Activated CD4-positive, alpha-beta T cell treated with anti-CD3 and anti-CD28 coated beads, Interleukin-2, amount 50 U/mL, for 16 hours (primary cell): Measurements from ENCODE around the gene CD82.
"Not testable (repeated sequence)": the region's sequence is repeated elsewhere in the genome, so short reads cannot be mapped to it uniquely, and the experiment has no call there.

Source experiments
- DNase-seq: peaks from one replicate; pipeline ENCODE4 v3.0.0-alpha.2; 2020

The CD82 gene

GRCh38 chr11:44535191-44535980 lies 30.1 kb upstream of the CD82 start:
- DNase-seq: no peak

GRCh38 chr11:44536788-44537516 lies 28.5 kb upstream of the CD82 start:
- DNase-seq: no peak

DNA sequence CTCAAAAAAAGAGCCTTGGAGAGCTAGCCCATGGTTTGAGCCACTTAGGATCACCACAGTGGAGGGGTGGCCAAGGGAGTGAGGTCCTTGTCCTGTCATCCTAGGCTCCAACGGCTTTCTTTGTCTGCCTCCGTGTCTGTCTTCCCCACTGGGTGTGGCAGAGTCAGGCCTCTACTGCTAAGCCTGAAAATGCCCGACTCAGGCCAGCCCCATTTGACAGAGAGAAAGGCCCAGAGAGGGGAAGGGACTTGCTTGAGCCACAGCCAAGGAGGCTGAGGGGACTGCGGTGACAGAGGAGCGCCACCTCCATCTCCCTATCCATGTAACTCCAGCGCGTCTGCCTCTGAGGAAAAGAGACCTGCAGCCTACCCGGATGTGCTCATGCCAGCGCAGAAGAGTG lies 27.8 kb upstream of the CD82 start:
- no peak for DNase-seq

DNA sequence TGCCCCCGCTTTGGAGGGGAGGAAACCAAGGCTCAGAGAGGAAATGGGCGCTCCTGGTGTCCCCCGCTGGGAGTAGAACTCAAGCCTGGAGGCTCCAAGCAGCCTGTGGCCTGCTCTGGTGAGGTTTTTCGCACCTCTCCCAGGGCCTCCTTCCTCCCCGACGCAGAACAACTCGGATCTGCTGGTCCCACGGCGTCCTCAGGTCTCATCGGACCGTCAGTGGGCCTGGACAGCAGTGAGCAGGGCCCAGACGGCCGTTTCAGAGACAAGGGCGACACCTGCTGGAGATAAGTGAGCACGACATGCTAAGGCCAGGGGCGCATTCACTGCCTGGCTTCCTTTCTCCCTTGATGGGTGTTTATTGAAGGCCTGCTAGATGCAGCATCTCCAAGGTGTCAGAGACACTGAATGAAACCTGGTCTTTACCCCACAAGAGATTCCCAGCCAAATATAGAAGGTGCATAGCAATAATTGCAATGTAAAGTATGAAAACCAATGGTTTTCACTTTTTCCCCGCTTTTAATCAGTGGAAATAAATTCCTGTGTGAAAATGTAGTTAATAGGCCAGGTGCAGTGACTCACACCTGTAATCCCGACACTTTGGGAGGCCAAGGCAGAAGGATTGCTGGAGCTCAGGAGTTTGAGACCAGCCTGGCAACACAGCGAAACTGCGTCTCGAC lies 26.9 kb upstream of the CD82 start:
- DNase-seq: peak; percentile 73

DNA sequence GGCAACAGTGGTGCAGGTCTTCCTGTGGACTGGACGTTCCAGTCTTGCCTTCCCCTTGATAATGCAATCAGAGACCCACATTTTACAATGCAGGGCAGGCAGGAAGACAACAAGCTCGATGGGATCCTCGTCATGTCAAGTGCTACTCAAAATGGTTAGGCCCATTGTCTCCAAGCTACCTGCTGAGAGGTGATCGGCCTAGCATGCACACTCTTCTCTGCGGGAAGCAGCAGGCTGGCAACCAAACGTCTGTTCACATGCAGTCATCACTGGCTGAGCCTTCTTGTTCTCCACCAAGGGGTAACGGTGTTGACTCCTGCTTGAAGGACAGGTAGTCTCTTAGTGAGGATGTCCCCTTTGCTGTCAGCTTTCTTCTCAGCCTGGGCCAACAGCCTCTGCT lies 25.5 kb upstream of the CD82 start:
- no peak for DNase-seq

GRCh38 chr11:44540667-44541066 lies 24.8 kb upstream of the CD82 start:
- no peak for DNase-seq

DNA sequence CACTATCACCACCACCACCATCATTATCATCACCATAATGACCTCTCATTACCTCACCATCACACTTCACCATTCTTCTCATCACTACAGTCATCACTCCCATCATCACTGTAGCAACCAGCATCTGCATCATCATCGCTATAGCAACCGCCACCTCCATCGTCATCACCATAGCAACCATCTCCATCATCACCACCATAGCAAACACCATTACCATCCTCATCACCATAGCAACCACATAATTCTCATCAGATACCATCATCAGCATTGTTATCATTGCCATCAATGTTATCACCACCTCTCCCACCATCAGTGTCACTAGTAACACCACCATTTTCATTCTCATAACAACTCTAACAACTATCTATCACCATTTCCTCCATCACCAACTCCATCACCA lies 23.1 kb upstream of the CD82 start:
- DNase-seq: no peak

DNA sequence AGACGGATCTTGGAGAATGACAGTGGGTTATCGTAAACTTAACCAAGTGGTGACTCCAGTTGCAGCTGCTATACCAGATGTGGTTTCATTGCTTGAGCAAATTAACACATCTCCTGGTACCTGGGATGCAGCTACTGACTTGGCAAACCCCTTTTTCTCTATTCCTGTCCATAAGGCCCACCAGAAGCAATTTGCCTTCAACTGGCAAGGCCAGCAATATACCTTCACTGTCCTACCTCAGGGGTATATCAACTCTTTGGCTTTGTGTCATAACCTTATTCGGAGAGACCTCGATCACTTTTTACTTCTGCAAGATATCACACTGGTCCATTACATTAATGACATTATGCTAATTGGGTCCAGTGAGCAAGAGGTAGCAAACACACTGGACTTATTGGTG lies 18.5 kb upstream of the CD82 start:
- not testable (repeated sequence) for DNase-seq

DNA sequence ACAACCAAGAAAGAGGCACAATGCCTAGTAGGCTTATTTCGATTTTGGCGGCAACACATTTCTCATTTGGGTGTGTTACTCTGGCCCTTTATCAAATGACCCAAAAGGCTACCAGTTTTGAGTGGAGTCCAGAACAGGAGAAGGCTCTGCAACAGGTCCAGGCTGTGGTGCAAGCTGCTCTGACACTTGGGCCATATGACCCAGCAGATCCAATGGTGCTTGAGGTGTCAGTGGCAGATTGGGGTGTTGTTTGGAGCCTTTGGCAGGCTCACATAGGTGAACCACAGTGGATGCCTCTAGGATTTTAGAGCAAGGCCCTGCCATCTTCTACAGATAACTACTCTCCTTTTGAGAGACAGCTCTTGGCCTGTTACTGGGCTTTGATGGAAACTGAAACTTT lies 17.9 kb upstream of the CD82 start:
- not testable (repeated sequence) for DNase-seq

DNA sequence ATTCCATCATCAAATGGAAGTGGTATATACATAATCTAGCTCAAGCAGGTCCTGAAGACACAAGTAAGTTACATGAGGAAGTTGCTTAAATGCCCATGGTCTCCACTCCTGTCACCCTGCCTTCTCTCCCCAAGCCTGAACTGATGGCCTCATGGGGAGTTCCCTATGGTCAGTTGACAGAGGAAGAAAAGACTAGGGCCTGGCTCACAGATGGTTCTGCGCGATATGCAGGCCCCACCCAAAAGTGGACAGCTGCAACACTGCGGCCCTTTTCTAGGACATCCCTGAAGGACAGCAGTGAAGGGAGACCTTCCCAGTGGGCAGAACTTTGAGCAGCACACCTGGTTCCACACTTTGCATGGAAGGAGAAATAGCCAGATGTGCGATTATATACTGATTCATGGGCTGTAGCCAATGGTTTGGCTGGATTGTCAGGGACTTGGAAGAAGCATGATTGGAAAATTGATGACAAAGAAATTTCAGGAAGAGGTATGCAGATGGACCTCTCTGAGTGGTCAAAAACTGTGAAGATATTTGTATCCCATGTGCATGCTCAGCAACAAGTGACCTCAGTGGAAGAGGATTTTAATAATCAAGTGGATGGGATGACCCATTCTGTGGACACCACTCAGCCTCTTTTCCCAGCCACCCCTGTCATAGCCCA lies 17.3 kb upstream of the CD82 start:
- no peak for DNase-seq

- DNase-seq: not testable (repeated sequence)
Measured at GRCh38 chr11:44548961-44549749, 16.3 kb upstream of the CD82 start.

DNA sequence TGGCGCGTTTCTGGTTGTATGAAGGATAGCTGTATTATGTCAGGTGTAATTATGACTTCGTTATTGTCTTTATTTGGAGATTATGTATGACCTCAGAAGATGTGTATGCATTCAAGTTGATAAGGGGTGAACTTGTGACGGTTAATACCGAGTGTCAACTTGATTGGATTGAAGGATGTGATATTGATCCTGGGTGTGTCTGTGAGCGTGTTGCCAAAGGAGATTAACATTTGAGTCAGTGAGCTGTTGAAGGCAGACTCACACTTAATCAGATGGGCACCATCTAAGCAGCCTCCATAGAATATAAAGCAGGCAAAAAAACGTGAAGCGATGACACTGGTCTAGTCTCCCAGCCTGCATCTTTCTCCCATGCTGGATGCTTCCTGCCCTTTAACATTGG lies 15.3 kb upstream of the CD82 start:
- DNase-seq: no peak

GRCh38 chr11:44551456-44552139 lies 13.9 kb upstream of the CD82 start:
- DNase-seq: no peak

DNA sequence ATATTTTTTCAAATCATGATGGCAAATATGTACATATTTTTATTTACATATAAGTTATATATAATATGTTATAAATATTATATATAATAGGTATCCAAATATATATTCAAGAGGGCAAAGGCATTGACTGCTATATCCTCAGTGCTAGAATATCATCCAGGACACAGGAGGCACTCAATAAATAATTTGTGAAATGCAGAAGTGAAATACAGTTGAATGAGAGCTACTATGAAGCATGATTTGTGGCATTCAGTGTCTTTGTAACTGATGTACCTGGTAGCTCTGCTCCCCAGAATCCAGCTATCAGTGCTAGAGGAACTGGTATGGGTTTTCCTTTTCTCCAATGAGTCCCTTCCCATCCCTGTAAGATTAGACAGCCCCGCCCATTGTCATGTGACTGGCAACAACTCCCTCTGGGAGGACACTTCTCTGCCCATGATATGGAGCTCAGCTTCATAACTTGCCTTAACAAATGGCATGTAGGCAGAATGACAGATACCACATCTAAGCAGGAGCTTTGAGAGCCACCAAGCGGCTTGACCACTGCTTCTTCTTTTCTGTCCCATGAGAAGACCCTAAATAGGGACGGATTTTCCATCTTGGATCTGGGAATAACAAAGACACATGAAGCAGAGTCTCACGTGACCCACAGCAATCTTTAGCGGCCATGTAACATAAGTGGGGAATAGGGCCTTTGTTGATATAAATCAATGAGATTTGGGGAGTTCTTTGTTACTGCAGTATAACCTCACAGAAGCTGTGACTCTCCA lies 10.2 kb upstream of the CD82 start:
- DNase-seq: no peak

DNA sequence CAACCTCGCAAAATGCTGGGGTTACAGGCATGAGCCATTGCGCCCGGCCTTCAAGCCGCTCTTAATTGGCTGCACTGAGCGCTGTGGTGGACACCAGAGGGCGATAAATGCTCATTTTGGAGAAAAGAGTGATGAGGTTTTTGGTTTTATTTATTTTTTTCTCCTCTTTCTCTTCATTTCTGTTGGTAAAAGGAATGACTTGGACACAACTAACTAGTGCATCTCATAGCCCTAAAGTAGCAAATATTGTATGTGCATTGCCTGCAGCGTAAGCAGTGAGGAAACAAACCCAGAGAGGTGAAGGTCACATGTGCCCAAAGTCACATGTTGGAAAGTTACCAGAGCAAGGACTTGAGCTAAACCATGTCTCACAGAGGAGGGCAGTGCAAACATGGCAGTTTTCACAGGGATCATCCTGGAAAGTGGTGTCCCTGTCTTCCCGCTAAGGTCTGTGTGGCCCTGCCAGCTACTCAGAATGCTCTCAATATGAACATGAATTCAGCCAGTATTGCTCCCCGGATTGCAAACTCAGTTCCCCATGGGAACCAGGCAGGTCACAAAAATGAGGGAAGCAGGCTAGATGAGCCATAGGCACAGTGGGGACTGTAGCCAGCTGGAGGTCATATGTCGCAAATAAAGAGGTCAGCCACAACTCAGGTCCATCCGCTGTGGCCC lies 8.6 kb upstream of the CD82 start:
- DNase-seq: peak; percentile 71

DNA sequence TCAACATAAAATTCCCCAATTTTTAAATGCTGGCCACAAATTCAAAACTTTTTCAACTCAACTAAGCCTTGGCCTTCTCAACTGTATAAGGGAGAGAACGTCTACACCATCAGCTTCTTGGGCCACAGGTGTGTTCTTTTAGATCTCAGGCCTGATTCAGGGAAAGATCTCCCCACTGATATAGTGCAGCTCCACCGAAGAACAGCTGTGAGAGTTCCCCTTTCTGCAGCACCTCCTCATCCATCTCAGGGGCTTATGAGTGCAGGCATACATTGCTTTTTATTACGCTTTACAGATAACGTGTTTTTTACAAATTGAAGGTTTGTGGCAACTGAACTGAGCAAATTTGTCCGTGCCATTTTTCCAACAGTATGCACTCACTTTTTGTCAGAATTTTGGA lies 8.0 kb upstream of the CD82 start:
- no peak for DNase-seq

DNA sequence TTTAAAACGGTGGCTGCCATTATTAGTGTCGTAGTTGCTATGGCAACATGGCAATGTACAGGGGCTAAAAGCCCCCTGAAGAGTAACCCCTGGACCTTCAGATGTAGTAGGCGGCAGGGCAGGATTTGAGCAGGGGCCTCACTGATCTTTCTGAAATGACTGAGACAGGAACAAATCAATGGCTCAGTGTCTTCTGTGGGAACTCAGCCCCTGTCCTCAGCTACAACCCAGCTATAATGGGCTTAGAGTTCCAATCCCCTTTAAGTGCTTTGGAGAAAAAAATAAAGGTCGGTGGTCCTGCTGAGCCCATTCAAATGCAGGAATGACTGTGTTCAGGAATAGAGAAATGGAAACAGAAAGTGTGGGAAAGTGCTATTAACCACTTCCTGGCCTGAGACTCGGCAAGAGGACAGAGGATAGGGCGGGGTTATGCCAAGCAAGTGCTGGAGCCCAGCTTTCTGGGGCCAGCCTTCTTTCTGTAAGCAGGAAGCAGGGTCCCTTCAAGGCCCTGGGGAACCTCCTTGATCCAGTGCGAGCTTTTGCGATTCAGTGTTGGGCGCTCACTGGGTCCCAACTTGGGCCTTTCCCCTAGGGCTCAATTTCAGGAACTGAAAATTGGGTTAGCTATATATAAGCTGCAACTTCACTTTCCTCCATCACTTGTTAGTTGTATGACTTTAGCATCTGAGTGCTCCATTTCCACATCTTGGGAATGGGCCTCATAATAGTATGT lies 6.1 kb upstream of the CD82 start:
- peak; percentile 72 for DNase-seq

DNA sequence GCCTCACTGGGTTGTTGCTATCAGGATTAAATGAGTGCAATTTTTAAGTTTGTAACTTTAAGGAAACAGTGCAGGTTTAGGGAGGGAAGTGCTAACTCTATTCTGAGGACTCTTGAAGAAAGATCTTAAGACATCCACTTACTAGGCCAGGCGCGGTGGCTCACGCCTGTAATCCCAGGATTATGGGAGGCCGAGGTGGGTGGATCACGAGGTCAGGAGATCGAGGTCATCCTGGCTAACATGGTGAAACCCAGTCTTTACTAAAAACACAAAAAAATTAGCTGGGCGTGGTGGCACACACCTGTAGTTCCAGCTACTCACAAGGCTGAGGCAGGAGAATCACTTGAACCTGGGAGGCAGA lies 5.5 kb upstream of the CD82 start:
- not testable (repeated sequence) for DNase-seq

- DNase-seq: no peak
Measured at GRCh38 chr11:44561275-44561805, 4.1 kb upstream of the CD82 start.
